ENCODE data around the gene DSG2.

Gene DSG2

DNA sequence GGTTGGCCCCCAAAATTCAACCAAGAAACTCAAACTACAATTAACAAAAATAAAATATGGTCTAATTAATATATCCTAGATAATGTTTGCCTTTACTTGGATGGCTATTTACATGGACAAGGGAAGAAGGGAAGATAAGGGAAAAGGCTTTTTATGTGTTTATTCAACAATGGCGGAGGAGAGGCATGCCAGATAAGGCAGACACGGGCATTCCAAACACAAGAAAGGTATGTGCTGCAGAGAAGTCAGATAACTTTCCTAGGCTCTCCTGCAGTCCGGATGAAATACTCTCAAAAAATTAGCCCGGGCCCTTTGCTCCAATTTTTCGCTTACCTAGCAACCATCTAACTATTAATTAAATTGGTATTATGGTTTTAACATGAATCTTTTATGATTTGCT is 88.6 kb downstream of the DSG2 start:
- Histone ChIP-seq H2AFZ (ENCODE audit: low read depth, low read length) (no peak overlapping the region), H3K36me3 (ENCODE audit: insufficient read depth, low read length) (no peaks in the 10 kb centered on the region), H3K4me1 (ENCODE audit: insufficient read depth, low read length) (no peaks in the 10 kb centered on the region), H3K79me2 (ENCODE audit: insufficient read depth, low read length) (no peaks in the 10 kb centered on the region), H3K9me3 (ENCODE audit: insufficient read depth, low read length, severe bottlenecking) (no peaks in the 10 kb centered on the region), H3K4me2 (ENCODE audit: insufficient read depth, low read length) (no peak overlapping the region), H3K9ac (ENCODE audit: low read depth, low read length) (no peak overlapping the region), H4K20me1 (ENCODE audit: insufficient read depth, low read length) (no peaks in the 10 kb centered on the region), H3K27ac (ENCODE audit: low read length) (no peak overlapping the region), H3K27me3 (ENCODE audit: insufficient read depth, low read length, poor library complexity) (no peaks in the 10 kb centered on the region), H3K4me3 (ENCODE audit: low read depth in 1 of 2, low read length in 2 of 2) (no peak overlapping the region)
- ATAC-seq (ENCODE audit: insufficient read depth, low read depth) (no peak), DNase-seq (no peak)
- TF ChIP-seq, protein P1, sequence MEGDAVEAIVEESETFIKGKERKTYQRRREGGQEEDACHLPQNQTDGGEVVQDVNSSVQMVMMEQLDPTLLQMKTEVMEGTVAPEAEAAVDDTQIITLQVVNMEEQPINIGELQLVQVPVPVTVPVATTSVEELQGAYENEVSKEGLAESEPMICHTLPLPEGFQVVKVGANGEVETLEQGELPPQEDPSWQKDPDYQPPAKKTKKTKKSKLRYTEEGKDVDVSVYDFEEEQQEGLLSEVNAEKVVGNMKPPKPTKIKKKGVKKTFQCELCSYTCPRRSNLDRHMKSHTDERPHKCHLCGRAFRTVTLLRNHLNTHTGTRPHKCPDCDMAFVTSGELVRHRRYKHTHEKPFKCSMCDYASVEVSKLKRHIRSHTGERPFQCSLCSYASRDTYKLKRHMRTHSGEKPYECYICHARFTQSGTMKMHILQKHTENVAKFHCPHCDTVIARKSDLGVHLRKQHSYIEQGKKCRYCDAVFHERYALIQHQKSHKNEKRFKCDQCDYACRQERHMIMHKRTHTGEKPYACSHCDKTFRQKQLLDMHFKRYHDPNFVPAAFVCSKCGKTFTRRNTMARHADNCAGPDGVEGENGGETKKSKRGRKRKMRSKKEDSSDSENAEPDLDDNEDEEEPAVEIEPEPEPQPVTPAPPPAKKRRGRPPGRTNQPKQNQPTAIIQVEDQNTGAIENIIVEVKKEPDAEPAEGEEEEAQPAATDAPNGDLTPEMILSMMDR (IDR thresholded peaks at IDR 0.05; ENCODE audit: borderline replicate concordance, extremely low read depth, low read length, poor library complexity, severe bottlenecking): no peak
- no peak for TF ChIP-seq EZH2 (IDR thresholded peaks at IDR 0.05; ENCODE audit: borderline replicate concordance, low read depth, low read length, severe bottlenecking)

GRCh38 chr18:31587529-31587928 is 89.6 kb downstream of the DSG2 start:
- no peak overlapping the region for H3K4me3 ChIP-seq (ENCODE audit: low read depth in 1 of 2, low read length in 2 of 2)

GRCh38 chr18:31590570-31590969 is 92.6 kb downstream of the DSG2 start:
- H4K20me1 ChIP-seq (ENCODE audit: insufficient read depth, low read length): no peaks in the 10 kb centered on the region
- no peak overlapping the region for H2AFZ ChIP-seq (ENCODE audit: low read depth, low read length)
- H3K27me3 ChIP-seq (ENCODE audit: insufficient read depth, low read length, poor library complexity): no peaks in the 10 kb centered on the region
- no peak for ATAC-seq (ENCODE audit: insufficient read depth, low read depth)
- no peaks in the 10 kb centered on the region for H3K36me3 ChIP-seq (ENCODE audit: insufficient read depth, low read length)
- no peaks in the 10 kb centered on the region for H3K9me3 ChIP-seq (ENCODE audit: insufficient read depth, low read length, severe bottlenecking)
- no peak overlapping the region for H3K4me3 ChIP-seq (ENCODE audit: low read depth in 1 of 2, low read length in 2 of 2)
- no peaks in the 10 kb centered on the region for H3K79me2 ChIP-seq (ENCODE audit: insufficient read depth, low read length)
- no peak overlapping the region for H3K27ac ChIP-seq (ENCODE audit: low read length)
- DNase-seq: no peak
- no peak overlapping the region for H3K9ac ChIP-seq (ENCODE audit: low read depth, low read length)
- H3K4me2 ChIP-seq (ENCODE audit: insufficient read depth, low read length): no peak overlapping the region
- no peaks in the 10 kb centered on the region for H3K4me1 ChIP-seq (ENCODE audit: insufficient read depth, low read length)
- no peak for TF ChIP-seq EZH2 (IDR thresholded peaks at IDR 0.05; ENCODE audit: borderline replicate concordance, low read depth, low read length, severe bottlenecking)
- TF ChIP-seq, protein P1 (IDR thresholded peaks at IDR 0.05; ENCODE audit: borderline replicate concordance, extremely low read depth, low read length, poor library complexity, severe bottlenecking): no peak

More at GRCh38 chr18:31587529-31587928, 89.6 kb downstream of the DSG2 start:
- no peaks in the 10 kb centered on the region for H3K9me3 ChIP-seq (ENCODE audit: insufficient read depth, low read length, severe bottlenecking)
- no peaks in the 10 kb centered on the region for H4K20me1 ChIP-seq (ENCODE audit: insufficient read depth, low read length)
- H3K36me3 ChIP-seq (ENCODE audit: insufficient read depth, low read length): no peaks in the 10 kb centered on the region
- no peaks in the 10 kb centered on the region for H3K27me3 ChIP-seq (ENCODE audit: insufficient read depth, low read length, poor library complexity)
- no peaks in the 10 kb centered on the region for H3K4me1 ChIP-seq (ENCODE audit: insufficient read depth, low read length)
- H3K27ac ChIP-seq (ENCODE audit: low read length): no peak overlapping the region
- ATAC-seq (ENCODE audit: insufficient read depth, low read depth) (no peak), DNase-seq (no peak)
- TF ChIP-seq EZH2 (IDR thresholded peaks at IDR 0.05; ENCODE audit: borderline replicate concordance, low read depth, low read length, severe bottlenecking): no peak
- TF ChIP-seq, protein P1 (IDR thresholded peaks at IDR 0.05; ENCODE audit: borderline replicate concordance, extremely low read depth, low read length, poor library complexity, severe bottlenecking): no peak
- no peak overlapping the region for H3K4me2 ChIP-seq (ENCODE audit: insufficient read depth, low read length)
- H2AFZ ChIP-seq (ENCODE audit: low read depth, low read length): no peak overlapping the region
- no peak overlapping the region for H3K9ac ChIP-seq (ENCODE audit: low read depth, low read length)
- H3K79me2 ChIP-seq (ENCODE audit: insufficient read depth, low read length): no peaks in the 10 kb centered on the region

- no peak overlapping the region for H3K4me3 ChIP-seq (ENCODE audit: low read depth in 1 of 2, low read length in 2 of 2)
- no peaks in the 10 kb centered on the region for H3K79me2 ChIP-seq (ENCODE audit: insufficient read depth, low read length)
Measured at GRCh38 chr18:31591113-31591512, 93.1 kb downstream of the DSG2 start.

More at GRCh38 chr18:31591113-31591512, 93.1 kb downstream of the DSG2 start:
- Histone ChIP-seq H4K20me1 (ENCODE audit: insufficient read depth, low read length) (no peaks in the 10 kb centered on the region), H3K4me2 (ENCODE audit: insufficient read depth, low read length) (no peak overlapping the region), H2AFZ (ENCODE audit: low read depth, low read length) (no peak overlapping the region), H3K9ac (ENCODE audit: low read depth, low read length) (no peak overlapping the region), H3K4me1 (ENCODE audit: insufficient read depth, low read length) (no peaks in the 10 kb centered on the region), H3K27me3 (ENCODE audit: insufficient read depth, low read length, poor library complexity) (no peaks in the 10 kb centered on the region), H3K27ac (ENCODE audit: low read length) (no peak overlapping the region), H3K9me3 (ENCODE audit: insufficient read depth, low read length, severe bottlenecking) (no peaks in the 10 kb centered on the region), H3K36me3 (ENCODE audit: insufficient read depth, low read length) (no peaks in the 10 kb centered on the region)
- TF ChIP-seq, protein P1 (IDR thresholded peaks at IDR 0.05; ENCODE audit: borderline replicate concordance, extremely low read depth, low read length, poor library complexity, severe bottlenecking): no peak
- TF ChIP-seq EZH2 (IDR thresholded peaks at IDR 0.05; ENCODE audit: borderline replicate concordance, low read depth, low read length, severe bottlenecking): no peak
- DNase-seq: no peak
- no peak for ATAC-seq (ENCODE audit: insufficient read depth, low read depth)
